CD4-positive, CD25-positive, alpha-beta regulatory T cell (primary cell): ENCODE data around the gene PTPN1. TPM values are rescaled to one million over a fixed set of nuclear protein-coding genes. Genes with fewer than 3 reads are reported as not detected.

ENCODE experiments used
- ATAC-seq, 2 donors: fragments of 150-1000 bp; cut with Tn5 transposase; one replicate each; pipeline ENCODE4 v1.10.0; 2021; ENCODE audit warnings: low read depth in 2 of 2, moderate number of reproducible peaks in 2 of 2, moderate library complexity in 1 of 2
- DNase-seq, 3 donors: peaks; one replicate each; pipeline versions ENCODE4 v3.0.0 to v3.0.0-alpha.2; 2012 to 2022; ENCODE audit warnings: mixed read lengths in 1 of 3
- H3K27ac ChIP-seq: one replicate; pipeline ENCODE4 v1.7.0; 2013; ENCODE audit warnings: mild to moderate bottlenecking, low read length; ENCODE audit not compliant: insufficient read depth, poor library complexity, severe bottlenecking
- H3K27me3 ChIP-seq: one replicate; pipeline ENCODE4 v1.7.0; 2013; ENCODE audit warnings: low read length; ENCODE audit not compliant: control insufficient read depth, insufficient read depth
- H3K36me3 ChIP-seq: one replicate; pipeline ENCODE4 v1.7.0; 2013; ENCODE audit warnings: mild to moderate bottlenecking, low read length, moderate library complexity; ENCODE audit not compliant: control insufficient read depth, insufficient read depth
- H3K4me1 ChIP-seq: 2 replicates; pipeline ENCODE4 v1.7.0; 2013; ENCODE audit warnings: mild to moderate bottlenecking, low read length; ENCODE audit not compliant: insufficient read depth, control insufficient read depth, poor library complexity, severe bottlenecking
- H3K4me3 ChIP-seq: one replicate; pipeline ENCODE4 v1.7.0; 2013; ENCODE audit warnings: low read depth, mild to moderate bottlenecking, low read length, moderate library complexity
- H3K9me3 ChIP-seq, 2 experiments: 1 replicate in 1 of 2; 2 replicates in 1 of 2; pipeline ENCODE4 v1.7.0; 2013; ENCODE audit warnings: low read length in 2 of 2, mild to moderate bottlenecking in 1 of 2, moderate library complexity in 1 of 2; ENCODE audit not compliant: control insufficient read depth in 2 of 2
- H3K27ac Mint-ChIP-seq, 3 donors: one replicate each; pipeline ENCODE4 v1.8.0; 2020 to 2022; ENCODE audit warnings: mild to moderate bottlenecking in 3 of 3, mixed read lengths in 3 of 3, moderate library complexity in 2 of 3
- H3K27me3 Mint-ChIP-seq: one replicate; pipeline ENCODE4 v1.8.0; 2022; ENCODE audit warnings: mild to moderate bottlenecking, mixed read lengths
- H3K36me3 Mint-ChIP-seq: one replicate; pipeline ENCODE4 v1.8.0; 2020; ENCODE audit warnings: mixed read lengths
- H3K4me1 Mint-ChIP-seq, 4 donors: one replicate each; pipeline ENCODE4 v1.8.0; 2020 to 2022; ENCODE audit warnings: mixed read lengths in 4 of 4, mild to moderate bottlenecking in 1 of 4
- H3K4me3 Mint-ChIP-seq, 4 donors: one replicate each; pipeline ENCODE4 v1.8.0; 2020 to 2022; ENCODE audit warnings: mild to moderate bottlenecking in 4 of 4, mixed read lengths in 4 of 4, moderate library complexity in 3 of 4
- H3K9me3 Mint-ChIP-seq, 7 donors: one replicate each; pipeline ENCODE4 v1.8.0; 2020 to 2022; ENCODE audit warnings: mixed read lengths in 7 of 7, mild to moderate bottlenecking in 3 of 7, moderate library complexity in 2 of 7
- polyA plus RNA-seq, 4 donors: library from polyadenylated mRNA; unstranded; fragments of 300-500 nt; fragmentation: Illumina TruSeq; gene quantifications; one replicate each; pipeline ENCODE4 v1.2.3, GENCODE V29; 2021
- total RNA-seq: library from RNA; stranded (reverse); gene quantifications from one replicate; pipeline ENCODE4 v1.2.3, GENCODE V29; 2022

The PTPN1 gene
- total and polyA plus RNA-seq, 5 donors from 2014 or later, result 27.1 to 76.3 (median 31.7) TPM

- Histone ChIP-seq H3K27ac (no peak overlapping the region), H3K27me3 (no peaks in the 10 kb centered on the region), H3K4me1 (no peaks in the 10 kb centered on the region), H3K4me3 (no peak overlapping the region), H3K9me3 (peaks cover 3 to 8% of the 10 kb centered on the region in 2 experiments), H3K36me3 (no peaks in the 10 kb centered on the region)
- no peaks in the 10 kb centered on the region for H3K4me1 Mint-ChIP-seq
- no peaks in the 10 kb centered on the region for H3K36me3 Mint-ChIP-seq
- H3K27me3 Mint-ChIP-seq, result no peaks in the 10 kb centered on the region
- ATAC-seq (no peak), DNase-seq (no peak)
- no peak overlapping the region for H3K4me3 Mint-ChIP-seq
- H3K27ac Mint-ChIP-seq, result no peak overlapping the region
- peaks cover 0 to 8% (median 2%) of the 10 kb centered on the region in 7 donors for H3K9me3 Mint-ChIP-seq
These were observed 114.3 kb downstream of the PTPN1 start for GRCh38 chr20:50624351-50625016.

- peaks cover under 1 to 3% of the 10 kb centered on the region in 2 experiments for H3K9me3 ChIP-seq
- no peaks in the 10 kb centered on the region for H3K36me3 ChIP-seq
- peaks cover 0 to 3% (median 0%) of the 10 kb centered on the region in 7 donors for H3K9me3 Mint-ChIP-seq
- H3K27me3 Mint-ChIP-seq, result no peaks in the 10 kb centered on the region
- no peaks in the 10 kb centered on the region for H3K27me3 ChIP-seq
- H3K27ac ChIP-seq, result no peak overlapping the region
- no peak overlapping the region for H3K4me3 ChIP-seq
- H3K4me1 Mint-ChIP-seq, result no peaks in the 10 kb centered on the region
- no peak overlapping the region for H3K4me3 Mint-ChIP-seq
- peak in 1 of 3 donors; percentile 13 for DNase-seq
- peak overlapping the region in 1 of 3 donors; percentile 69 for H3K27ac Mint-ChIP-seq
- no peak for ATAC-seq
- H3K4me1 ChIP-seq, result no peaks in the 10 kb centered on the region
- no peaks in the 10 kb centered on the region for H3K36me3 Mint-ChIP-seq
These were observed 115.9 kb downstream of the PTPN1 start for GRCh38 chr20:50625986-50626677.

- H3K4me3 Mint-ChIP-seq, result no peak overlapping the region
- no peaks in the 10 kb centered on the region for H3K9me3 Mint-ChIP-seq
- H3K27me3 Mint-ChIP-seq, result peaks cover 6% of the 10 kb centered on the region
- ATAC-seq (no peak), DNase-seq (no peak)
- no peak overlapping the region for H3K27ac ChIP-seq
- H3K36me3 Mint-ChIP-seq, result no peaks in the 10 kb centered on the region
- H3K4me1 Mint-ChIP-seq, result no peaks in the 10 kb centered on the region
- H3K27me3 ChIP-seq, result no peaks in the 10 kb centered on the region
- H3K9me3 ChIP-seq, result no peaks in the 10 kb centered on the region
- no peaks in the 10 kb centered on the region for H3K36me3 ChIP-seq
- H3K27ac Mint-ChIP-seq, result no peak overlapping the region
- no peaks in the 10 kb centered on the region for H3K4me1 ChIP-seq
- H3K4me3 ChIP-seq, result no peak overlapping the region
These were observed 117.6 kb downstream of the PTPN1 start for GRCh38 chr20:50627747-50628146.

GRCh38 chr20:50628332-50628731 lies 118.1 kb downstream of the PTPN1 start:
- Histone ChIP-seq H3K27ac (no peak overlapping the region), H3K9me3 (no peaks in the 10 kb centered on the region), H3K27me3 (no peaks in the 10 kb centered on the region), H3K36me3 (no peaks in the 10 kb centered on the region), H3K4me1 (no peaks in the 10 kb centered on the region), H3K4me3 (no peak overlapping the region)
- Mint-ChIP-seq H3K4me3 (peak overlapping the region in 1 of 4 donors; percentile 48), H3K36me3 (no peaks in the 10 kb centered on the region), H3K9me3 (no peaks in the 10 kb centered on the region), H3K27ac (no peak overlapping the region), H3K4me1 (no peaks in the 10 kb centered on the region), H3K27me3 (peaks cover 6% of the 10 kb centered on the region)
- ATAC-seq (no peak), DNase-seq (no peak)

DNA sequence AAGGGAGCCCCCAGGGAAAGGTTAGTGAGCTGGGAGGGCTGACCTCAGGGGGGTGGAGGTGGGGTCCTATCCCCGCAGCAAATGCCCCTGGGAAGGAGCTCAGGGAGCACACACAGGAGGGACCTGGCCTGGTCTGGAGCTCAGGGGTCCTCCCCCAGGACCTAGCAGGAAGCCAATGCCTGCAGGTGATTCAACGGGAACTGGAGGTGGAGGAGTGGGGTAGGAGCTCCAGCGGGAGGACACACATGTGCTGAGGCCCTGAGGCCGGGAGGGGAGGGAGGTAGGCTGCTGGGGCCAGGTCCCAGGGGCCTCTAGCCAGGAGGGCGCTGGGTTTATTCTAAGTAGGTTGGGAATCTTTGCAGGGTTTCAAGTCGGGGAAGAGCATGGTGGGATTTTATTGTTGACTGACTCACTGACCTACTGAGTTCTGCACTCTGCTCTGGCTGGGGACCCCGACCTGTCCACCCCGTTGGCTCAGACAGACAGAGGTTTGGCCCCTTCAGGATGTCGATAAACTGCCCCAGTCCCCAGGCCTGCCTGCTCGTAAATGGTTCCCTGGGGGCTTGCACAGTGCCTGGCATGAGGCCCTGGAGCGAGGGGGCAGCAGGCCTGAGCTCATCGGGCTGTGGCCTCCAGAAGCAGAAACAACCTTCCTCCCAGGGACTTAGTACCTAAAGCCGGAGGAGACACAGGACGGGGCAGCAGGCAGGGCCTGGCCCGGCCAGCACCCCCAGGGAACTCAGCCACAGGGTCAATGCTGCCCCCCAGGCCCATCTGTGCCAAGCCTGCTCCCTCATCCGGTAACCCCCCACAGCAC lies 118.9 kb downstream of the PTPN1 start:
- Histone ChIP-seq H3K4me1 (no peaks in the 10 kb centered on the region), H3K4me3 (no peak overlapping the region), H3K36me3 (no peaks in the 10 kb centered on the region), H3K27ac (no peak overlapping the region), H3K27me3 (no peaks in the 10 kb centered on the region), H3K9me3 (no peaks in the 10 kb centered on the region)
- Mint-ChIP-seq H3K9me3 (no peaks in the 10 kb centered on the region), H3K4me1 (no peaks in the 10 kb centered on the region), H3K4me3 (no peak overlapping the region), H3K27me3 (peaks cover 6% of the 10 kb centered on the region), H3K36me3 (no peaks in the 10 kb centered on the region), H3K27ac (no peak overlapping the region)
- no peak for ATAC-seq
- DNase-seq, result no peak

DNA sequence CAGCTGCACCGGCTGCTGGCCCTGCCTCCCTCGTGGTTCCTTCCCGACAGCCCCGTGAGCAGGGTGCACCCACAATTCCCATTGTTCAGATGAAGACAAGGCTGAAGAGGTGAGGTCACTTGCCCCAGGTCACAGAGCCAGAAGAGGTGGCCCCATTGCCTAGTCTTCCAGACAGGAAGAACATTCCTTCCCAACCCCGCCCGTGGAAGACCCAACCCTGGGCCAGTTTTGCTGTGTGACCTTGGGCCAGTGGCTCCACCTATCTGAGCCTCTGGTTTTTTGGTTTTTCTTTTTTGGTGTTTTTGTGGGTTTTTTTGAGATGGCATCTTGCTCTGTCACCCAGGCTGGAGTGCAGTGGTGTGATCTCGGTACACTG lies 119.5 kb downstream of the PTPN1 start:
- H3K27me3 Mint-ChIP-seq, result peaks cover 6% of the 10 kb centered on the region
- no peaks in the 10 kb centered on the region for H3K4me1 ChIP-seq
- no peak overlapping the region for H3K4me3 ChIP-seq
- no peaks in the 10 kb centered on the region for H3K9me3 Mint-ChIP-seq
- H3K36me3 Mint-ChIP-seq, result no peaks in the 10 kb centered on the region
- H3K36me3 ChIP-seq, result no peaks in the 10 kb centered on the region
- no peaks in the 10 kb centered on the region for H3K4me1 Mint-ChIP-seq
- H3K27me3 ChIP-seq, result no peaks in the 10 kb centered on the region
- no peak overlapping the region for H3K27ac Mint-ChIP-seq
- no peak for ATAC-seq
- H3K9me3 ChIP-seq, result no peaks in the 10 kb centered on the region
- DNase-seq, result no peak
- no peak overlapping the region for H3K27ac ChIP-seq
- H3K4me3 Mint-ChIP-seq, result no peak overlapping the region

- H3K4me1 Mint-ChIP-seq, result peaks cover 0 to 2% (median 0%) of the 10 kb centered on the region in 4 donors
- H3K27me3 Mint-ChIP-seq, result peaks cover 10% of the 10 kb centered on the region
- H3K27me3 ChIP-seq, result no peaks in the 10 kb centered on the region
- H3K36me3 ChIP-seq, result no peaks in the 10 kb centered on the region
- H3K27ac ChIP-seq, result no peak overlapping the region
- ATAC-seq (no peak), DNase-seq (no peak)
- H3K27ac Mint-ChIP-seq, result no peak overlapping the region
- no peak overlapping the region for H3K4me3 Mint-ChIP-seq
- no peaks in the 10 kb centered on the region for H3K9me3 ChIP-seq
- H3K4me3 ChIP-seq, result no peak overlapping the region
- H3K4me1 ChIP-seq, result no peaks in the 10 kb centered on the region
- no peaks in the 10 kb centered on the region for H3K9me3 Mint-ChIP-seq
- no peaks in the 10 kb centered on the region for H3K36me3 Mint-ChIP-seq
These were observed 120.5 kb downstream of the PTPN1 start for GRCh38 chr20:50630578-50631263.
